Body of pancreas (tissue), 4 donors: ENCODE measurements around the gene SP1.

ENCODE experiments used
- CTCF ChIP-seq, 7 experiments: fragments of 450-650 bp in 4 of 7; fragments of 200-600 bp in 3 of 7; sonication (generic) in 3 of 7; IDR thresholded peaks; one replicate each; pipeline ENCODE4 v1.5.1; 2016 to 2019; ENCODE audit warnings: antibody characterized with exemption in 7 of 7
- POLR2A ChIP-seq, 3 donors: fragments of 450-650 bp; IDR thresholded peaks; one replicate each; pipeline ENCODE4 v1.6.1; 2016; ENCODE audit warnings: antibody characterized with exemption in 3 of 3, mild to moderate bottlenecking in 2 of 3

DNA sequence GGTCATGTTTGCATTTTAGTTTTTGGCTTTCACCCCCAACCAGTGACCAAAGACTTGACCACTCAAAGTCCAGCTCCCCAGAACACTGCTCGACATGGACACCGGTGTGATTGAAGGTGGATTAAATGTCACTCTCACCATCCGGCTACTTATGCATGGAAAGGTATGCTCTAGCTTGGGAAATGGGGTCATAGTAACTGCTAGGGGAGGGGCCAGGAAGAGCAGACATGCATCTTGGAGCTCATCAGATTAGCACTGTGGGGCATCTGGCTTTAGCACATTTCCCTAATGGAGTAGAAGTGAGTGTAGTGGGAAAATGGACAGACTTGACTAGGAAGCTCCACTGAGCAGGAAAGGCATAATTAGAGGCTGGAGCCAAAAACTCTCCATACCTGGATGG is 74.7 kb downstream of the SP1 start:
- TF ChIP-seq POLR2A (IDR thresholded peaks at IDR 0.05) (no peak), CTCF (IDR thresholded peaks at IDR 0.05) (no peak)
